HG02981 (cell line): Measurements from ENCODE around the gene GALNT2.
A peak's percentile ranks its signal among the peaks of the same experiment; 100 is the strongest.

Experiments used
- ATAC-seq: cut with Tn5 transposase; IDR thresholded peaks from one replicate; pipeline ENCODE4 v1.9.1; 2021; ENCODE audit warnings: mild to moderate bottlenecking, moderate library complexity; ENCODE audit not compliant: unreplicated experiment

GALNT2 gene

DNA sequence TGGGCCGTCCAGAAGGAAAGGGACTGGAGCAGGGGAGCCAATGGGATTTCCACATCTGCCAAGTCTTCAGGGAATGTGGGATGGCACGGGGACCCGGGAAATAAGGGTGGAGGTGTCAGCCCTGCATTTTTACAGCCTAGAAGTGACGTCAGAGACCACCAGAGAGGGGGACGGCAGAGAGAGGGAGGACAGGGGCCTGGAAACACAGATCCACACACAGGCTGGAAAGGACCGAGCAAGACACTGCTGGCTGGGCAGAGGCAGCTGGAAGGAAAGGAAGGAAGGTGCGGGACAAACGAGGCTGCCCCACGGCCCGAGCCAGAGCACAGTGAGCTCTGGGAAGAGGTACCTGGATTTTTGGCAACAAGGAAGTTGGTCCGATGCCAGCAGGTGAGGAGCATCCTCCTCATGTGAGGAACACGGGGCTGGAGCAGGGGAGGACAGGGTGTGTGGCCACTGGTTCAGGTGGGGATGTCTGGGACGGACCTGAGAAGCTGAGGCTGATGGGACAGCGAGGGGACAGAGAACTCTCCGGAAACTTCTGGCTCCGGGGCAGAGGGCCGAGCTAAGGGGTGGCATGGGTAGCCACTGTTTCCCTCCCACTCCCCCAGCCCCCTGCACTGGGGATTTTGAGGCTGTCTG is 220.8 kb downstream of the GALNT2 start:
- ATAC-seq, result no peak

DNA sequence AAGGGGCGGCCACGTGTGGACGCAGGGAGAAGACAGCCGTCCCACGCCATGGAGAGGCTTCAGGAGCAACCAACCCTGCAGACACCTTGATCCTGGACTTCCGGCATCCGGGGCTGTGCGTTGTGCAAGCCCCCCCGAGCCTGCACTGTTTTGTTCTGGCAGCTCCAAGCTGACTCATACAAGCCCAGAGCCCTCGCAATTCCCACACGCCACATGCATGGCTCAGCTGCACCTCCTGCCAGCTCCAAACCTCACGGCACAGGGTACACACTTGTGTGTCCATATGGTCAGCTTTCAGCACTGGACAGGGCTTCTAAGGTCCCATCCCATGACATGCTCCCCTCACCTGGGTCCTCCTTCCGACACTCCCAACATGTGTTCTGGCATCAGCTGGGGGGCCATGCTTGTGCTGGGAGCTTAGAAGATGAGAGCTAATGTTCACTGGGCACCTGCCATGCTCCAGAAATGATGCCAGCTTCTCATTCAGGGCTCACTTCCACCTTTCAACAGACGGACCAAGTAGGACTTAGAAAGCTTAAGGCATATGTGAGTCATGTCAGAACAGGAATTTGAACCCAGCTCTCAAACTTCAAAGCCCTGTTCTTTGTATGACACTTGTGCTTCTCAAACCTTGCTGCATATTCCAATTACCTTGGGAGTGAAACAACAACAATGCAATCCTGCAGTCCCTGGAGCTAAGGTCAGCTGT is 221.8 kb downstream of the GALNT2 start:
- no peak for ATAC-seq

DNA sequence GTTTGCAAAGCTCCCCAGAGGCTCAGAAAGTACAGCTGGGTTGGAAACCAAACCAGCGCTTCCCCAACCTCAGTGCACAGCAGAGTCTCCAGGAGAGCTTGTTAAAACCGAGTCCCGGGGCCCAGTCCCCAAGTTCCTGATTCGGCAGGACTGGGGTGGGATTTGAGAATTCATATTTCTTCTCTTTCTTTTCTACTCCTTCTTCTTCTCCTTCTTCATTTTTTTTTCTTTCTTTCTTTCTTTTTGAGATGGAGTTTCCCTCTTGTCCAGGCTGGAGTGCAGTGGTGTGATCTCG is 222.3 kb downstream of the GALNT2 start:
- no peak for ATAC-seq

DNA sequence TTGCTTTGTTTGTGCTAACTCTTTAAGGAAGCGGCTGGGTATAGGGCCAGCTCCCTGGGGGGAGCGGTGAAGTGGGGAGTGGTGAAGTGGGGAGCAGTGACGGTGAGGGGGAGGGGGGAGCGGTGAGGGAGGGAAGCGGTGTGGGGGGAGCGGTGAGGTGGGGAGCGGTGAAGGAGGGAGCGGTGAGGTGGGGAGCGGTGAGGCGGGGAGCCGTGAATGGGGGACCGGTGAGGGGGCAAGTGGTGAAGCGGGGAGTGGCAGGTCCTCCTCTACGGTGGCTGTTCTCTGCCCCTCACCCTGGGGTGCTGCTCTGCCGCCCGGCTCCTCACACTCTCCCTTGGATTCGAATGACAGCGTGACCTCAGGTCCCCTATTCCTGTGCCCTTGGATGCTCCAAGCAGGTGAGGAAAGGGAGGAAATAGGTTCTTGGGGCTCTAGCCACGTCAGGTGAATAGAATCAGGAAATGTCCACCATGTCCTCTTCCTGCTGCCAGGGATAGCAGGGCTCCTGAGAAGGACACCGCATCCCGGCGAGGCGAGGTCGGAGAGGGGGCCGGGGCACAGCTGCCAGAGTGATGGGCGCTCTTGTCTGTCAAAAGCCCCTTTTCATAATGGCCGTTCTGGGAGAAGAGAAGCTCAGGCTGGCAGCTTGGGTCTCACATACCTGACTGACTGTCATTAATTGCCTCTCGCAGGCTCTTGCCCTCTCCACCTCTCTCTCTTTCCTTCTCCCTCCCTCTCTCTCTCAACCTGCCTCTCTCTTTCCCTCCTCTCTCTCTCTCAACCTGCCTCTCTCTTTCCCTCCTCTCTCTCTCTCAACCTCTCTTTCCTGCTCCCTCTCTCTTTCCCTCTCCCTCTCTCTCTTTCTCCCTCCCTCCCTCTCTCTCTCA is 224.9 kb downstream of the GALNT2 start:
- ATAC-seq, result no peak

DNA sequence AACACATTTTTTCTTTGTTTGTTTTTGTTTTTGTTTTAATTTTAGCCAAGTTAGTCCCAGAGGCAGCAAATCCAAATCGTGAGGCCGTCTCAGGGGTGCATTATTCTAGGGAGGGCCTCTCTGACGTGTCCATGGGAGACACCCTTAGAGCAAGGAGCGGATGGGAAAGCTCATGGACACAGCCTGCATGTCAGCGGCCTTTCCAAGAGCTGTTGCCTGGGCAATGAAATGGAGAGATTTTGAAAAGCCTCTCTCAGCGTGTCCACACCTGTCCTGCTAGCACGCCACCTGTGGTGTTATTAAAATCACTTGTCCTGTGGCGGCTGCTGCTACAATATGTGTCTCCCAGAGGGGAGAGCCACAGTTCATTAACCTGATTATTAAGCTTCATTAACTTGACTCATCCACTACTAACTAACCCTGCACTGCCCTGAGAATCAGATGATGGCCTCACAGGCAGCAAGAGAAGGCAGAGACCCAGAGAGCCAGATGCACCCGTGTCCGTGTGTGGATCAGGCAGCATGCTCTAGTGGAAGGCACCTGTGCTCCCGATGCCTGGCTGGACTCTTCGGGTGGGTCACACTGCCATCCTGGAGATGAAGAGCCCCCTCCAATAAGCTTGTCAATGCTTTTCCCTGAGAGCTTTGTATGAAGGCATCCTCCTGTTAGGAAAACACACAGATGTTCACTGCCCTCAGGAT is 225.8 kb downstream of the GALNT2 start:
- ATAC-seq, result no peak

DNA sequence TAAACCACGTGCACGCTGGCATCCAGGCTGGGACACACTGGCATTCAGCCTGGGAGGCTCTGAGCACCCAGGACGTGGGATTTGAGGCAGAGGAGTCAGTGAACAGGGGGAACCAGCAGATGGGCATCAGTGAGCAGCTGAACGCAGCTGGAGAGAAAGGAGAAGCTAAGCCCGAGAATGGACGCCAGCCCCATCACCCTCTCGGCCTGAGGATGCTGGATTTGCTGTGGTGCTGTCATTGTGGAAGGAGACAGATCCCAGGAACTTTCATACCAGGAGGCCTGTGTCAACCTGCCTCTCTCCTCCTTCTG is 226.3 kb downstream of the GALNT2 start:
- ATAC-seq, result no peak

DNA sequence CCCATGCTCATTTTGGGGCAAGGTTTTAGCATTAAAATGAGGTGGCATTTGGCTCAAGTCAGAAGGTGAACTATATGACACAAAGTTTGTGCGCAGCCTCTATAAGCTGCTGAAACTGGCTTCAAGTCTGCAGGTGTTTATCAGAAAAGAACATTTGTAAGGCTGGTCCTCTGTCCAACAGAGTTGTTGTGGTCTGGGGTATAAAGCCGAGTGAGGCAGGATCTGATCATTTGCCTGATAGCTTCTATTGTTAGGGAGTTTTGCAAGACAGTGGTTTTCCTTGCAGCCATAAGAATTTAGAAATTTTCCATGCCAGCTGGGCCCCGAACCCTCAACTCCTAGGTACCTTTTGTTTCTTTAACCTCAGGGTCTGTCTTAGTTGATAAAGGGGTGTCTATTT is 228.3 kb downstream of the GALNT2 start:
- ATAC-seq, result no peak

DNA sequence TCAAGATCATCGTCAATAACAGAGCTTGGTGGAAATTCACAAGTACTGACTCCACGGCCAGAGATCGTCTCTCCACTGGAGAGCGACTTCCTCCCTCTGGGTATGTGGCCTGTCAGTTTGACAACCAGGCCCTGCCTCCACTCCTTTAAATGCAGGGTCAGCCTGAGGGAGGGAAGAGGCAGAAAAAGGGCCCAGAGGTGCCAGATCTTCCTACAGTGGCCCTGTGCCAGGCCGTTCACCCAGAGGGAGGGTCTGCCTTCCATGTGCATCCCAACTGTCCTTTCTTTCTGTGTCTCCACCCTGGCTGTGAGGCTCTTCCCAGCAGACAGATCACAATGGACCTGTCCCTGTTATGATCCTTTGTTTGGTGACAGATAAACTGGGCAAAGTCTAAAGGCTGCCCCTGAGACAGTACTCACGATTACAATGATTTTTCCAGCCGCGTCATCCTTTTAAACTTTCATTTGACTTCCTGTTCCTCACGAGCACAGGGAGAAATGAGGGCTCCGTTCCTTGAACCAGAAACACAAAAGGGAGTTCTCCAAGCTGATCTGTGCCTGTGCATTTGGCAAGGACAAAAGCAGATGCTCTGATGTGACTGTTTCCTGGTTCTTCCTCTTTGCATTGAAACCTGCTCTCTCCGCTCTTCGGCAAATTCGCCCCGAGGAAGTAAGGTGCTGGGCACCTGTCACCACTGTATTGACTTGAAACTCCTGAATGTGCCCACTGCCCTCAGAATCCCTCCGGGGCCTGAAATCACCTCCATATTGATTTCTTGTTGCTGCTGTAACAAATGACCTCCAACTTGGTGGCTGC is 232.4 kb downstream of the GALNT2 start:
- ATAC-seq, result no peak

DNA sequence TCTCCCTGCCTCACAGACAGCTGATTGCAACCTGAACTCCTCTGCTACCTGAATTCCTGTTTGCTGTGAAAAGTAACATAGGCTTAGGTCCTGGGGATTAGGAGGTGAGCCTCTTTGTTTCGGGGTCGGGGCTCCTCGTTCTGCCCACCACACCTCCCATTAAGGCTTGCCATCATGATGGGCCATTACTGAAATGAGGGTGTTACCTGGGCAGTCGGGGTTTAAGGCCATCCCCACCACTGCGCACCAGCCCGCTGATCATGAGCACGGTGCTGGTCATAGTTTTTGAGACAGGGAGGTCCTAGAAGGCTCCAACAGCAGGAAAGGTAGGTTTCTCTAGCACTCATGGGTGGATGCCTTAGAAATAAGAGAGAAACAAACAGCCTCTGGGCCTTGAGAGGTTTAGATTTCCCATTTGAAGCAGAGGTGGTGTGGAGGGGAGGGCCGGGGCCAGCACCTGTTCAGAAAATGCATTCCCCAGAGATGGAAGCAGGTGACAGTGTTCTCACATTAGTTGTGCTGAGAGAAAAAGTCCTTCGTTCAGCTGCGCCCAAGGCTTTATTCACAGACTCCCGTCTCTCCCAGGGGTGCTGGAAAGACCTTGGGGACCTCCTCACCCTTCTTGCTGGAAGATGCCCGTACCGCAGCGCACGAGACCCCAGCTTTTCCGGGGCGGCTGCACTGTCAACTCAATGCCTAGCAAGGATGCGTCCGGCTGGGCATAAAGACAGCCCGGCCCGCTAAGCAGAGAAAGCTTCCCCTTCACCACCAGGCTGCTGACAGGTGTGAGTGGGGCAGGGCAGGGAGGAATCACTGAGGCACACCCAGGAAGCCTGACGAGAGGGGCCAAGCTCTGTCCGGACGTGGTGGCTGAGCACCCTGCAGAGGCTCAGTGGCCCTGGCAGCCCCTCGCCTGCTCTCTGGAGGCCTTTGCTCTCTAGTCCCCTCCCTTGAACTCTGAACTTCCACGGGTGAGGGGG is 233.6 kb downstream of the GALNT2 start:
- no peak for ATAC-seq

DNA sequence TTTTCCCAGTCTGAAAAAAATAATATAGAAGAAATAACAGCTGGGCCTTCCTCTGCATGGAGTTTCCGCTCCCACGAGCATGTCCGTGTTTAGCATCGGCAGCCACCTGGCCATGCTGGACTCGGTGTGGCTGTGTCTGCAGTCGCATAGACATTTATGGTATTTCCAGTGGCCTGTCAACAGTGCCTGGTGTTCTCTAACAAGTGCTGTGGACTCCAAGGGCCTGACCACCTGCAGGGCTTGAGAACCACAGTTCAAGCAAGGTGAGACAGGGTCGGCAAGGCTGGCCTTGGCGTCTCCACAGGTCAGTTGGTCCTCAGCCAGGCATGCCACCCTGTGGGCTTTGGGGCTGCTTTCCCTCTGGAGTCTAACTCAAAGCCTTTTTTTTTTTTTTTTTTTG is 234.3 kb downstream of the GALNT2 start:
- no peak for ATAC-seq

DNA sequence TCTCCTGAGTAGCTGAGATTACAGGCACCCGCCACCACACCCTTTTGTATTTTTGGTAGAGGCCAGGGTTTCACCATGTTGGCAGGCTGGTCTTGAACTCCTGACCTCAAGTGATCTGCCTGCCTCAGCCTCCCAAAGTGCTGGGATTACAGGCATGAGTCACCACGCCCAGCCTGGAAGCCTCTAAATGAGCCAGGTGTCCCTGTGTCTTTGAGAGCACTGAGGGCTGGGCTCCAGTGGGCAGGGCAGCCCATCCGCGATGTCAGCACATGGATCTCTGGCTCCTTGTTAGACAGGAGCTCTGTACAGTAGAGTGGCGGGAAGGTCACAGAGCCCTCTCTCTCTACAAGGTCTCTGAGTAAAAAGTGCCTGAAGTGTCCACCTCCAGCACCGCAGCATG is 234.8 kb downstream of the GALNT2 start:
- no peak for ATAC-seq

DNA sequence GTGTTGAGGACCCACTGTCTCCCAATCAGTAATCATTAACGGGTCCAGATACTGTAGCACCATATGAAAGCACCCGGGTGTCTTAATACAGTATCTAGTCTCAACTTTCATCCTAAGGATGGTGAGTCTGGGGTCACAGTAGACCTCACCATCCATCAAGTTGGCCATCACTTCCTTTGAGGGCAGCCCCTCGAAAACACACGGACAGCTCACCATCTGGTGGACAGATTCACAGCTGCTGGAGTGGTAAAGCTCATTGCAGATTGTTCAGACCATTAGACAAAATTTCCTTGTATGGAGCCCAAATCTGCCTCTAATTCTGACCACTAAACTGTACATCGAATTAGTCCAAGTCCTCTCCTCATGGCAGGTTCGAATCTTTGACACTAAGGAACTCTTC is 236.0 kb downstream of the GALNT2 start:
- ATAC-seq, result no peak

DNA sequence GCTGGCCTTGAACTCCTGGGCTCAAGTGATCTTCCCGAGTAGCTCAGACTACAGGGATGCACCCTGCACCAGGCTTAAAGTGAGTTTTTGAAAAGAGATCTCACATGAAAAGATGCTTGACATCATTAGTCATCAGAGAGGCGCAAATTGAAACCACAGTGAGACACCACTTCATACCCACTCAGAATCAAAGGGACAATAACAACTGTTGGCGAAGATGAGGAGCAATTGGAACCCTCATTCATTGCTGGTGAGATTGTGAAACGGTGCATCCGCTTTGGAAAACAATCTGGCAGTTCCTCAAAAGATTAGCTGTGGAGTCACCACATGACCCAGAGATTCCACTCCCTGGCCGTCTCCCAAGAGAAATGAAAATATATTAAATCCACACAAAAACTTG is 236.8 kb downstream of the GALNT2 start:
- no peak for ATAC-seq

DNA sequence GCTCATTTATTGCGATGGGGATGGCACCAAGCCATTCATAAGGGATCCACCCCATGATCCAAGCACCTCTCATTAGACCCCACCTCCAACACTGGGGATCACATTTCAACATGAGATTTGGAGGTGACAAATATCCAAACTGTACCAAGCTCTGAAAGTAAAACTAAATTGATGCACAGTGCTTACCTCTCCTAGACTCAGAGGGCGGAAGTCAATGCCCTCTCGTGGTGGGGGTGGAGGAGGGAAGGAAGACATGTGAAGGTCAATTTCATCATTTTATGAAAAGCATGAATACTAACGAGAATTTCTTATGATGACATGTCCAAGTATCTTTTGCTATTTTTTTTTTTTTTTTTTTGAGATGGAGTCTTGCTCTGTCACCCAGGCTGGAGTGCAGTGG is 239.1 kb downstream of the GALNT2 start:
- ATAC-seq, result peak; percentile 78

DNA sequence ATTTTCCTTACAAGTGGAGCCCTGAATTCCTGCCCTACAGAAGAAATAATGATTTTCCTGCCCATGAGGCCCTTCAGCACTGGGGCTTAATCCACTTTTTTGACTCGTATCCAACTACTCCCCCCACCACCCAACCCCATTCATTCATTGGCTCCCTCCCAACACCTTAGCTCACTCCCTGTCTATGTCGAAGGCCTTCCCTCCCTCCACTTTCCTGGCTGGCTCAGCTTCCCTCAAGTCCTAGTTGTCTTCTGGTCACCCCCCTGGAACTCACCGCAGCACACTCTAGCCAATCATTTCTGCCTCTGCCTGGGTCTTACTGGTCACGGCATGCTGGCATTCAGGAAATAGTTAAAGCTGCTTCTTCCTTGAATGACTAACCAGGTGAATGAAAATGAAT is 240.2 kb downstream of the GALNT2 start:
- ATAC-seq, result no peak

DNA sequence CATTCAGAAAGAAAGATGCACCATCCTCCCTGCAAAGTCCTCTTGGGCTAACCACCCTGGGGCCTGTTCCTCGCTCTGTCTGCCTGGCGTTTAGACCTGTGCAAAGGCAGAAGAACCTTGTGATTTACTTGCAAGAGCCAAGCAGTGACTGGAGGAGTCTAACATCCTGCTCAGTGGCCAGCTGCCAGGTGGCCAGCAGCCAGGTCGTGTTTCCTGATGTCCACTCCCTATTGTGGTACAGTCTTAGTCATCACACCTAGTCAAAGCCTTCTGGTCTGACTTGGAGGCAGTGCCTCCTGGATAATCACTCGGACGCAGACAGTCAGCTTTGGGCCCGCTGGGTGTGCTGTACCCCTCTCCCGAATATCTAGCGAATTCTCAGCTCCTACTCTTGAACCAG is 241.0 kb downstream of the GALNT2 start:
- no peak for ATAC-seq

DNA sequence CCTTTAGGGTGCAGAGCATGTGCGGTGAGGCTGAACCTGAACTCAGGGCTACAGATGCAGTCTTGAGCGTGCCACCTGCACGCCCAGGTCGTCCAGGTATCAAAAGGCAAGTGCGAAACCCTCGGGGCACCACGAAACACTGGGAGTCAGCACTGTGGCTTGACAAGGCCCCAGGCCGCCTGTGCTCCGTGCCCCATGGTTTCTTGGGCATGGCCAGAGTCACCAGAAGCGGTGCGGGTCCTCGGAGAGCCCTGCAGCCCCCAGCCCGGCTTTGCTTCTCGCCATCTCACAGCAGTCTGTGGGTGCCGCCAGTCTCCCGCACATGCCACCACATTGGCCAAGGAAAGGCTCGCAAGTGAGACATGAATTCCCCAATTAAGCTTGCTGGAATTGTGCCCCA is 241.8 kb downstream of the GALNT2 start:
- ATAC-seq, result no peak

DNA sequence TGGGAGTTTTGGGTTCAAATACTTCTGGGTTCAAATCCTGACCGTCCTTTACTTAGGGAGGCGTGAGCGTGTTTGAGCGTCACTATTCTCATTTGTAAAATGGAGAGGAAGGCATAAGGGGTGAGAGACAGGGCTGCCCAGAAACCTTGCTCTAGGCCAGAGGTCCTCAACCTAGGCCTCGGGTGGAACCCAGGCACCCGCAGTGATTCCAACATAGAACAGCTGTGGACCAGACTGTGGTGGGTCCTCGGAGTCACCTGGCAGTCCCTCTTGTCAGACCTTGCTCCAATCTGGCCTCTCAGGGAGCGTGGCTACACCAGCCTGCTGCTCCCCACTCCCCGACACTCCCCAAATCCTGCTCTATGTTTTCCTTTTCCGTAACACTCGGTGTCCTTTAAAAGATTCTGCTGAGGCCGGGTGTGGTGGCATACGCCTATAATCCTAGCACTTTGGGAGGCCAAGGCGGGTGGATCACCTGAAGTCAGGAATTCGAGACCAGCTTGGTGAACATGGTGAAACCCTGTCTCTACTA is 242.7 kb downstream of the GALNT2 start:
- no peak for ATAC-seq

DNA sequence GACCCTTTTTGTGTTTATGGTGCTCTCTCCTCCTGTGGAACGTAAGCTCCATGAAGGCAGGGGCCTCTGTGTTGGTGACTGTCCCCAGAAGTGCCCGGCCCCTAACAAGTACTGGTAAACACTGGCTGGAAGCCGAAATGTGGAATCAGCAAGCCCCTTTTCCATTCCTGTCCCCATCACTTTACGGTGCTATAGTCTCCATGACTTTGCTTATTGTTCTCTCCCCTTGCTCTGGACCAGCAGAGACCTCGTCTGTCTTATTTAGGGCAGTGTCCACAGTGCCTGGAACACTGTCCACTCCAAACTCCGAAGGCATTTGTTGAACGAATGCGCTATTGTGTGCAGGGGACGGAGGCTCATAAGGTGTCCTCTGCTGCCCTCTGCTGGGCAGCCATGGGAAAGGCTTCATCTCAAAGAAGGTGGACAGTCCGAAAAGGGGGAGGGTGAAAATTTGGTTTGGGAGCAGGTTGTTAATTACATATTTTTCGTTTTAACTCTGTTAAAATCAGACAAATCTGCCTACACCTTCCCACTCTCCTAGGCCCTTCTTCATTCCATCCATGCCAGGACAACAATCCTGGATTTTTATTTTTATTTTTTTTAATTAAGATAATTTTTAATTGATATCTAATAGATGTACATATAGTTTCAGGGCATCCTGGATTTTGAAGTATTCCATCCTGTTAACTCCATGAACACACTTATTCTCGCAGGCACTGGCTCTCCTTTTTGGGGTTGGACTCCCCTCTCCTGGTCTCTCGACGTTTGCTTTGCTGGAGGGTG is 243.5 kb downstream of the GALNT2 start:
- peak; percentile 46 for ATAC-seq
